SK-N-SH treated with all-trans-retinoic acid at 6 μM for 48 hours (cell line): ENCODE measurements around the gene CHTF8.

Source experiments
- ATAC-seq: fragments of 200-7000 bp; cut with Tn5 transposase; 3 replicates; pipeline ENCODE4 v1.9.1; 2020; ENCODE audit warnings: mild to moderate bottlenecking, moderate library complexity
- ARNTL ChIP-seq: fragments of 450-650 bp; formaldehyde crosslinking; IDR thresholded peaks from 2 replicates; pipeline ENCODE4 v1.5.0; 2020; ENCODE audit warnings: low read depth, mild to moderate bottlenecking, moderate library complexity, borderline replicate concordance
- BACH2 ChIP-seq: fragments of 250-450 bp; sonication (Bioruptor Pico); IDR thresholded peaks from 2 replicates; pipeline ENCODE4 v1.9.0; 2021; ENCODE audit warnings: mild to moderate bottlenecking, borderline replicate concordance
- CREB5 ChIP-seq: fragments of 250-450 bp; sonication (Bioruptor Pico); IDR thresholded peaks from 2 replicates; pipeline ENCODE4 v1.5.1; 2020; ENCODE audit warnings: low read depth, mild to moderate bottlenecking, moderate library complexity
- CSDC2 ChIP-seq: fragments of 250-450 bp; sonication (Bioruptor Pico); IDR thresholded peaks from 2 replicates; pipeline ENCODE4 v1.5.0; 2020; ENCODE audit warnings: mild to moderate bottlenecking, moderate library complexity
- CSRNP3 ChIP-seq: fragments of 250-450 bp; sonication (Bioruptor Pico); IDR thresholded peaks from 2 replicates; pipeline ENCODE4 v1.5.1; 2021; ENCODE audit warnings: mild to moderate bottlenecking, moderate library complexity
- ESRRG ChIP-seq: fragments of 250-450 bp; sonication (Bioruptor Pico); IDR thresholded peaks from 2 replicates; pipeline ENCODE4 v1.6.1; 2021; ENCODE audit warnings: mild to moderate bottlenecking
- GLIS3 ChIP-seq: fragments of 250-450 bp; sonication (Bioruptor Pico); IDR thresholded peaks from 2 replicates; pipeline ENCODE4 v1.5.0; 2020; ENCODE audit warnings: mild to moderate bottlenecking, moderate library complexity
- POU6F1 ChIP-seq: fragments of 250-450 bp; sonication (Bioruptor Pico); IDR thresholded peaks from 2 replicates; pipeline ENCODE4 v1.8.0; 2021; ENCODE audit warnings: low read depth, mild to moderate bottlenecking, moderate library complexity, borderline replicate concordance
- PPARA ChIP-seq: fragments of 250-450 bp; sonication (Bioruptor Pico); IDR thresholded peaks from 2 replicates; pipeline ENCODE4 v1.5.0; 2020; ENCODE audit warnings: mild to moderate bottlenecking, borderline replicate concordance
- SNAI2 ChIP-seq: fragments of 250-450 bp; sonication (Bioruptor Pico); IDR thresholded peaks from 2 replicates; pipeline ENCODE4 v1.5.0; 2020; ENCODE audit warnings: mild to moderate bottlenecking, moderate library complexity
- TCF4 ChIP-seq: fragments of 250-450 bp; sonication (Bioruptor Pico); IDR thresholded peaks from 2 replicates; pipeline ENCODE4 v1.8.0; 2021; ENCODE audit warnings: mild to moderate bottlenecking, moderate library complexity, borderline replicate concordance
- TOX ChIP-seq: fragments of 250-450 bp; sonication (Bioruptor Pico); IDR thresholded peaks from 2 replicates; pipeline ENCODE4 v1.8.0; 2021; ENCODE audit warnings: mild to moderate bottlenecking, moderate library complexity, borderline replicate concordance
- TSHZ2 ChIP-seq: fragments of 250-450 bp; sonication (Bioruptor Pico); IDR thresholded peaks from 2 replicates; pipeline ENCODE4 v1.5.0; 2020; ENCODE audit warnings: mild to moderate bottlenecking, moderate library complexity
- ZC3H10 ChIP-seq: fragments of 250-450 bp; sonication (Bioruptor Pico); IDR thresholded peaks from 2 replicates; pipeline ENCODE4 v1.5.1; 2021; ENCODE audit warnings: mild to moderate bottlenecking, moderate library complexity
- ZFP3 ChIP-seq: fragments of 250-450 bp; sonication (Bioruptor Pico); IDR thresholded peaks from 2 replicates; pipeline ENCODE4 v1.5.0; 2020; ENCODE audit warnings: mild to moderate bottlenecking, moderate library complexity
- ZFP30 ChIP-seq: fragments of 450-650 bp; formaldehyde crosslinking; IDR thresholded peaks from 2 replicates; pipeline ENCODE4 v1.5.0; 2022; ENCODE audit warnings: mild to moderate bottlenecking, moderate library complexity
- ZNF70 ChIP-seq: fragments of 450-650 bp; formaldehyde crosslinking; IDR thresholded peaks from 2 replicates; pipeline ENCODE4 v1.5.0; 2020; ENCODE audit warnings: mild to moderate bottlenecking, moderate library complexity
- ZNF8 ChIP-seq: fragments of 450-650 bp; formaldehyde crosslinking; IDR thresholded peaks from 2 replicates; pipeline ENCODE4 v1.5.0; 2020; ENCODE audit warnings: mild to moderate bottlenecking, moderate library complexity

Gene CHTF8

GRCh38 chr16:69111216-69111875 lies 21.0 kb downstream of the CHTF8 start (continued):
- TF ChIP-seq POU6F1 (CRISPR knock-in tag) = no peak
- no peak for TF ChIP-seq TOX (CRISPR knock-in tag)
- TF ChIP-seq ZFP3 (CRISPR knock-in tag) = no peak

- ATAC-seq = no peak
- TF ChIP-seq GLIS3 = no peak
- TF ChIP-seq BACH2 (CRISPR knock-in tag) = no peak
- no peak for TF ChIP-seq ZNF8 (CRISPR knock-in tag)
- no peak for TF ChIP-seq SNAI2
- TF ChIP-seq CSRNP3 (CRISPR knock-in tag) = no peak
- no peak for TF ChIP-seq ZFP3 (CRISPR knock-in tag)
- no peak for TF ChIP-seq CREB5 (CRISPR knock-in tag)
Observed at GRCh38 chr16:69110406-69110805, 22.0 kb downstream of the CHTF8 start.

GRCh38 chr16:69109486-69110270 lies 22.7 kb downstream of the CHTF8 start:
- TF ChIP-seq TOX (CRISPR knock-in tag) = no peak
- TF ChIP-seq CREB5 (CRISPR knock-in tag) = no peak
- TF ChIP-seq TSHZ2 (CRISPR knock-in tag) = no peak
- TF ChIP-seq ESRRG (CRISPR knock-in tag) = no peak
- TF ChIP-seq ZNF70 (CRISPR knock-in tag) = no peak
- no peak for TF ChIP-seq BACH2 (CRISPR knock-in tag)
- TF ChIP-seq ARNTL (CRISPR knock-in tag) = no peak
- no peak for ATAC-seq

GRCh38 chr16:69108905-69109252 lies 23.5 kb downstream of the CHTF8 start:
- TF ChIP-seq SNAI2 (no peak), TCF4 (CRISPR knock-in tag) (no peak), ZC3H10 (CRISPR knock-in tag) (no peak), PPARA (CRISPR knock-in tag) (no peak), ZNF8 (CRISPR knock-in tag) (no peak), BACH2 (CRISPR knock-in tag) (no peak), ARNTL (CRISPR knock-in tag) (no peak), ZFP30 (no peak), TOX (CRISPR knock-in tag) (no peak), GLIS3 (no peak), POU6F1 (CRISPR knock-in tag) (no peak), CSDC2 (CRISPR knock-in tag) (no peak), ESRRG (CRISPR knock-in tag) (no peak)
- ATAC-seq = no peak
